H1 (cell line): Measurements from ENCODE around the gene PAF1.

ENCODE experiments used
- ASH2L ChIP-seq: fragments of 200-600, 300-600 bp; sonication (generic); IDR thresholded peaks from one replicate; pipeline ENCODE4 v1.7.1; 2017; ENCODE audit warnings: low read length
- ATF3 ChIP-seq: IDR thresholded peaks from 2 replicates; pipeline ENCODE4 v1.6.1; 2011; ENCODE audit warnings: low read depth, mild to moderate bottlenecking, low read length; ENCODE audit not compliant: insufficient read depth
- BACH1 ChIP-seq: IDR thresholded peaks from 2 replicates; pipeline ENCODE4 v1.6.1; 2012; ENCODE audit warnings: low read length, improper control_type of control experiment
- CHD2 ChIP-seq: IDR thresholded peaks from 2 replicates; pipeline ENCODE4 v1.6.1; 2012; ENCODE audit warnings: low read length, improper control_type of control experiment
- CREB1 ChIP-seq: IDR thresholded peaks from 2 replicates; pipeline ENCODE4 v1.6.1; 2012; ENCODE audit warnings: inconsistent platforms
- CTCF ChIP-seq, 3 experiments: IDR thresholded peaks; 1 replicate in 2 of 3; 2 replicates in 1 of 3; pipeline versions ENCODE4 v1.5.1 to v1.6.1; 2011; ENCODE audit warnings: low read length in 3 of 3, mild to moderate bottlenecking in 3 of 3, inconsistent platforms in 2 of 3, low read depth in 1 of 3, moderate library complexity in 1 of 3; ENCODE audit not compliant: insufficient read depth in 1 of 3; ENCODE audit errors: control extremely low read depth in 1 of 3
- EZH2 ChIP-seq: fragments of 200-600 bp; sonication (generic); IDR thresholded peaks from 2 replicates; pipeline ENCODE4 v1.7.1; 2012; ENCODE audit warnings: low read depth, mild to moderate bottlenecking, moderate library complexity, low read length, inconsistent platforms; ENCODE audit not compliant: severe bottlenecking
- MAX ChIP-seq: IDR thresholded peaks from 2 replicates; pipeline ENCODE4 v1.6.1; 2012; ENCODE audit warnings: inconsistent platforms
- POLR2A ChIP-seq, 2 experiments: IDR thresholded peaks; 1 replicate in 1 of 2; 2 replicates in 1 of 2; pipeline ENCODE4 v1.6.1; 2011; ENCODE audit warnings: low read depth in 2 of 2, low read length in 2 of 2, mild to moderate bottlenecking in 2 of 2; ENCODE audit errors: control extremely low read depth in 1 of 2
- RFX5 ChIP-seq: IDR thresholded peaks from 2 replicates; pipeline ENCODE4 v1.6.1; 2011; ENCODE audit warnings: low read depth, low read length, improper control_type of control experiment, borderline replicate concordance
- YY1 ChIP-seq: IDR thresholded peaks from 2 replicates; pipeline ENCODE4 v1.6.1; 2011; ENCODE audit warnings: low read depth, mild to moderate bottlenecking, low read length
- ZNF274 ChIP-seq: IDR thresholded peaks from 2 replicates; pipeline ENCODE4 v1.7.0; 2012; ENCODE audit warnings: low read length, borderline replicate concordance; ENCODE audit errors: extremely low read depth

- TF ChIP-seq ZNF274 (no peak), RFX5 (no peak), YY1 (no peak), BACH1 (no peak), ASH2L (no peak), CREB1 (no peak), CHD2 (no peak), CTCF (IDR thresholded peaks at IDR 0.05; ENCODE audit: control extremely low read depth in 1 of 3, insufficient read depth in 1 of 3, low read depth in 1 of 3, low read length in 3 of 3) (no peak), POLR2A (IDR thresholded peaks at IDR 0.05; ENCODE audit: control extremely low read depth in 1 of 2, low read depth in 2 of 2, low read length in 2 of 2) (no peak; a peak in 1 of 3 replicates), EZH2 (no peak), MAX (no peak), ATF3 (no peak)
Measured at GRCh38 chr19:39407660-39408391, 16.9 kb upstream of the PAF1 start.
